PC-9 (cell line): Measurements from ENCODE around the gene ARFGEF3. TPM values are rescaled to one million over a fixed set of nuclear protein-coding genes. Genes with fewer than 3 reads are reported as not detected.
A peak's percentile ranks its signal among the peaks of the same experiment; 100 is the strongest.

Experiments used
- BruUV-seq: library from RNA; stranded (reverse); fragments of 400-500 nt; replicated peaks from 2 replicates; lab custom pipeline; 2021; lab: Mats Ljungman, UMichigan
- CTCF ChIA-PET: fragments of 300-600 bp; sonication (Branson Sonifier 250); formaldehyde crosslinking; loops from one replicate; lab custom pipeline; 2022; ENCODE audit warnings: antibody characterized with exemption; lab: Charles Lee
- POLR2A ChIA-PET: fragments of 300-600 bp; sonication (Branson Sonifier 250); formaldehyde crosslinking; loops from one replicate; lab custom pipeline; 2022; ENCODE audit warnings: antibody characterized with exemption; ENCODE audit not compliant: unreplicated experiment; lab: Charles Lee
- DNase-seq, 2 experiments: peaks; one replicate each; pipeline versions ENCODE4 v3.0.0 to v3.0.0-alpha.2; 2015 to 2022; ENCODE audit warnings: mixed read lengths in 1 of 2
- H2AFZ ChIP-seq: fragments of 200-600 bp; sonication (generic); 2 replicates; pipeline ENCODE4 v1.8.1; 2017; ENCODE audit warnings: antibody characterized with exemption
- H3F3A ChIP-seq: fragments of 200-600 bp; sonication (generic); 2 replicates; pipeline ENCODE4 v1.8.1; 2017; ENCODE audit warnings: antibody characterized with exemption, mild to moderate bottlenecking, low read depth; ENCODE audit not compliant: insufficient read depth
- H3K27ac ChIP-seq: fragments of 200-600 bp; sonication (generic); 2 replicates; pipeline ENCODE4 v1.6.1; 2016; ENCODE audit warnings: mixed run types
- H3K27me3 ChIP-seq: fragments of 200-600 bp; sonication (generic); 2 replicates; pipeline ENCODE4 v1.6.1; 2016; ENCODE audit warnings: low read depth, mixed run types; ENCODE audit not compliant: insufficient read depth
- H3K36me3 ChIP-seq: fragments of 200-600 bp; sonication (generic); 2 replicates; pipeline ENCODE4 v1.6.1; 2016; ENCODE audit warnings: low read depth, mixed run types
- H3K4me1 ChIP-seq: fragments of 200-600 bp; sonication (generic); replicated peaks from 2 replicates; pipeline ENCODE4 v1.6.1; 2016; ENCODE audit warnings: mixed run types; ENCODE audit not compliant: insufficient read depth
- H3K4me2 ChIP-seq: fragments of 200-600 bp; sonication (generic); 2 replicates; pipeline ENCODE4 v1.6.1; 2017; ENCODE audit warnings: mixed run types
- H3K4me3 ChIP-seq: fragments of 200-600 bp; sonication (generic); 2 replicates; pipeline ENCODE4 v1.6.1; 2016; ENCODE audit warnings: mixed run types
- H3K79me2 ChIP-seq: fragments of 200-600 bp; sonication (generic); 2 replicates; pipeline ENCODE4 v1.6.1; 2017; ENCODE audit warnings: low read depth, mixed run types
- H3K9me2 ChIP-seq: fragments of 200-600 bp; sonication (generic); 2 replicates; pipeline ENCODE4 v1.8.1; 2017; ENCODE audit warnings: mild to moderate bottlenecking; ENCODE audit not compliant: insufficient read depth
- H3K9me3 ChIP-seq: fragments of 200-600 bp; sonication (generic); 2 replicates; pipeline ENCODE4 v1.8.1; 2016; ENCODE audit warnings: low read depth; ENCODE audit not compliant: insufficient read depth
- H4K20me1 ChIP-seq: fragments of 200-600 bp; sonication (generic); 2 replicates; pipeline ENCODE4 v1.8.1; 2017; ENCODE audit not compliant: insufficient read depth
- EZH2 ChIP-seq: fragments of 200-600 bp; sonication (generic); IDR thresholded peaks from 2 replicates; pipeline ENCODE4 v1.8.0; 2017; ENCODE audit warnings: antibody characterized with exemption, low read depth
- intact Hi-C: fragments of 100-400 bp; cut with micrococcal nuclease; formaldehyde crosslinking; loops from one replicate; pipeline ENCODE4 v1.10.0; 2022; ENCODE audit not compliant: unreplicated experiment
- total RNA-seq: library from RNA; stranded (reverse); gene quantifications from 2 replicates; pipeline ENCODE4 v1.2.3, GENCODE V29; 2021
- TF ChIP-seq, protein P1 (sequence below): fragments of 200-600 bp; sonication (generic); conservative IDR thresholded peaks from 2 replicates; pipeline ENCODE4 v1.6.1; 2017; ENCODE audit warnings: mixed run types, antibody characterized with exemption, mild to moderate bottlenecking, moderate library complexity

ARFGEF3 gene
- total RNA-seq, 1 experiment from 2014 or later: 9.9 TPM

GRCh38 chr6:138162955-138163575, 1.3 kb downstream of the ARFGEF3 start:
- Histone ChIP-seq H3K36me3 (no peaks in the 10 kb centered on the region), H3F3A (peaks cover 19% of the 10 kb centered on the region; the same call in 1 of the 2 replicates), H3K4me1 (peaks cover 24% of the 10 kb centered on the region), H3K4me2 (peak overlapping the region; percentile 86), H3K9me3 (no peaks in the 10 kb centered on the region), H3K4me3 (peak overlapping the region; percentile 62), H2AFZ (peak overlapping the region; percentile 88), H3K79me2 (peaks cover 60% of the 10 kb centered on the region), H3K27ac (0 out of 2 replicates have a peak overlapping the region, but pooled peaks have one; percentile 52), H3K9me2 (no peaks in the 10 kb centered on the region), H4K20me1 (no peaks in the 10 kb centered on the region; the same call in none of the 2 replicates), H3K27me3 (no peaks in the 10 kb centered on the region)
- BruUV-seq: no TSS peak
- no peak for TF ChIP-seq EZH2
- TF ChIP-seq, protein P1, sequence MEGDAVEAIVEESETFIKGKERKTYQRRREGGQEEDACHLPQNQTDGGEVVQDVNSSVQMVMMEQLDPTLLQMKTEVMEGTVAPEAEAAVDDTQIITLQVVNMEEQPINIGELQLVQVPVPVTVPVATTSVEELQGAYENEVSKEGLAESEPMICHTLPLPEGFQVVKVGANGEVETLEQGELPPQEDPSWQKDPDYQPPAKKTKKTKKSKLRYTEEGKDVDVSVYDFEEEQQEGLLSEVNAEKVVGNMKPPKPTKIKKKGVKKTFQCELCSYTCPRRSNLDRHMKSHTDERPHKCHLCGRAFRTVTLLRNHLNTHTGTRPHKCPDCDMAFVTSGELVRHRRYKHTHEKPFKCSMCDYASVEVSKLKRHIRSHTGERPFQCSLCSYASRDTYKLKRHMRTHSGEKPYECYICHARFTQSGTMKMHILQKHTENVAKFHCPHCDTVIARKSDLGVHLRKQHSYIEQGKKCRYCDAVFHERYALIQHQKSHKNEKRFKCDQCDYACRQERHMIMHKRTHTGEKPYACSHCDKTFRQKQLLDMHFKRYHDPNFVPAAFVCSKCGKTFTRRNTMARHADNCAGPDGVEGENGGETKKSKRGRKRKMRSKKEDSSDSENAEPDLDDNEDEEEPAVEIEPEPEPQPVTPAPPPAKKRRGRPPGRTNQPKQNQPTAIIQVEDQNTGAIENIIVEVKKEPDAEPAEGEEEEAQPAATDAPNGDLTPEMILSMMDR: no peak
- ChIA-PET POLR2A (interaction anchor here (0.6 kb wide), 1 partner anchor 151 kb away, joined by 8 read pairs; no protein-coding TSS in a partner anchor), CTCF (no interaction called here)
- peak in 1 of 2 experiments; percentile 8 for DNase-seq
- intact Hi-C loops: loop anchor here (5.0 kb wide), 2 partner anchors 69 to 239 kb away; partner anchors contain the start of gene HEBP2

GRCh38 chr6:138175596-138175995, 13.9 kb downstream of the ARFGEF3 start:
- DNase-seq: no peak
- H4K20me1 ChIP-seq: 0 out of 2 replicates have a peak, but pooled peaks cover 5% of the 10 kb centered on the region
- no peaks in the 10 kb centered on the region for H3F3A ChIP-seq
- intact Hi-C loops: no loop called here
- peaks cover 16% of the 10 kb centered on the region for H3K9me3 ChIP-seq
- CTCF ChIA-PET: no interaction called here
- H3K4me2 ChIP-seq: no peak overlapping the region
- H3K79me2 ChIP-seq: no peaks in the 10 kb centered on the region
- no TSS peak for BruUV-seq
- H3K4me1 ChIP-seq: no peaks in the 10 kb centered on the region
- POLR2A ChIA-PET: no interaction called here
- TF ChIP-seq EZH2: no peak
- TF ChIP-seq, protein P1: no peak
- H3K36me3 ChIP-seq: peaks cover 34% of the 10 kb centered on the region
- no peak overlapping the region for H3K4me3 ChIP-seq
- H2AFZ ChIP-seq: no peak overlapping the region
- H3K9me2 ChIP-seq: no peaks in the 10 kb centered on the region
- no peaks in the 10 kb centered on the region for H3K27me3 ChIP-seq
- no peak overlapping the region for H3K27ac ChIP-seq

GRCh38 chr6:138176652-138177232, 15.0 kb downstream of the ARFGEF3 start:
- no peak for TF ChIP-seq EZH2
- TF ChIP-seq, protein P1: no peak
- Histone ChIP-seq H3K9me3 (peaks cover 16% of the 10 kb centered on the region), H2AFZ (no peak overlapping the region), H3K4me3 (no peak overlapping the region), H3K36me3 (peaks cover 29% of the 10 kb centered on the region), H3K4me2 (no peak overlapping the region), H3K4me1 (no peaks in the 10 kb centered on the region), H3K27ac (no peak overlapping the region), H3K79me2 (no peaks in the 10 kb centered on the region), H3K9me2 (no peaks in the 10 kb centered on the region), H3F3A (no peaks in the 10 kb centered on the region), H4K20me1 (0 out of 2 replicates have a peak, but pooled peaks cover 5% of the 10 kb centered on the region), H3K27me3 (no peaks in the 10 kb centered on the region)
- intact Hi-C loops: no loop called here
- ChIA-PET POLR2A (no interaction called here), CTCF (no interaction called here)
- peak in 1 of 2 experiments; percentile 18 for DNase-seq
- BruUV-seq: no TSS peak
